ENCODE data around the gene ACVR1.
A peak's percentile ranks its signal among the peaks of the same experiment; 100 is the strongest.

The ACVR1 gene

DNA sequence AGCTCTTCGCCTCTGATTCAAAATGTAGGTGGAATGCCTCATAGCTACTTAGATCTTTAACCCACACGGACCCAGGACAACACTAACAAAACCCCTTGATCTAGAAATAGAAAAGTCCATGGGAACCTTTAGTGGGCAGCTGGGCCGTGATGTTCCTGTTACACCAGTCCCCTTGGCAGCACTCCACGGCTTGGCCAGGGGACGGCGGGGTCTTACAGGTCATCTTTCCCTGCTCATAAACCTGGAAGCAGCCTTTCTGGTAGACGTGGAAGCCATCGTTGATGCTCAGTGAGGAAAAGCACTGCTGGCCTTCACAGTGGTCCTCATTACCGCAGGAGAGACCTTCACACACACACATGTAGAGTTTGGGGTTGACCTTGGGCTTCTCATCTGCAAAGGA, 95.9 kb downstream of the ACVR1 start:
- H3K27ac ChIP-seq (ENCODE audit: insufficient read depth, low read depth, low read length, poor library complexity, severe bottlenecking) = no peak overlapping the region
- H3K9me3 ChIP-seq (ENCODE audit: control insufficient read depth, low read length) = no peaks in the 10 kb centered on the region
- H3K4me1 ChIP-seq (ENCODE audit: control insufficient read depth, insufficient read depth, low read length) = peaks cover 2% of the 10 kb centered on the region
- no peak overlapping the region for H3K4me3 ChIP-seq (ENCODE audit: insufficient read depth, low read depth, low read length)
- WGBS, 2 experiments = 80 to 83% methylated on average over 8 to 9 of the region's 9 CpGs
- peaks cover 5% of the 10 kb centered on the region for H3K36me3 ChIP-seq (ENCODE audit: control insufficient read depth, insufficient read depth, low read length)
- H3K27me3 ChIP-seq (ENCODE audit: control insufficient read depth, insufficient read depth, low read length, poor library complexity, severe bottlenecking) = no peaks in the 10 kb centered on the region

DNA sequence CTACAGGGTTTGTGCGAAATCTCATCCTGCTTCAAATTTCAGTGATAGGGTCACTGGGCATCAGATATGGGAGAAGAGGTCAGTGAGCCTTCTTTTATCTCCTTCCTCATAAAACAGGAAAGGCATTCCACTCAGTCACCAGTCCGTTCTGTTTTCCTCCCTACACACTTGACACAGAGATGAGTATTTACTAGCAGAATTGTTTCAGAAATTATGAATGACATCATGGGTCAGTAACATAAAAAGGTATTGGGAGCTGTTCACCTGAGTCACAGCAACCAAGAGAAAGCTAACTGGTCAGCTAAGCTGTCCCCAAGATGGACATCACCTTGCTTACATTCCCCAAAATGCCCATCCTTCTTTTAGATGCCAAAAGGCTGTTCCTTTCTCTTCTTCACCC, 96.3 kb downstream of the ACVR1 start:
- no peaks in the 10 kb centered on the region for H3K9me3 ChIP-seq (ENCODE audit: control insufficient read depth, low read length)

DNA sequence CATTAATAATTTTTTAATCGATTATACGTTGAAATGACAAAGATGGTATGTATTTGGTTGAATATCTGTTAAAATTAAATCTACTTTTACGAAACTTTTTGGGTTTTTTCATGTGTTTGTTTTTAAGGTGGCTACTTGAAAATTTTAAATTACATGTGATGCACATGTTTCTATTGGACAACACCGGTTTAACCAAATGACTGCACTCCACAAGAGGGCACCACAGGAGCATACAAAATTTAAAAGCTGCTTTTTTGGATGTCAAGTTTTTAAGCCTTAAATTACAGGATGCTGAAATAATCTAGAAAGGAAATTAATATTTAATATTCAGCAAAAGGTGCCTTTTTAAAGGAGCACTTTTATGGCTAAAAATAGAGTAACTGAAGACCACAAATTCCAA, 98.7 kb downstream of the ACVR1 start:
- no peaks in the 10 kb centered on the region for H3K4me1 ChIP-seq (ENCODE audit: control insufficient read depth, insufficient read depth, low read length)
- 82 to 98% methylated on average over 3 to 4 of the region's 4 CpGs for WGBS, 2 experiments
- peaks cover 5% of the 10 kb centered on the region for H3K36me3 ChIP-seq (ENCODE audit: control insufficient read depth, insufficient read depth, low read length)
- H3K9me3 ChIP-seq (ENCODE audit: control insufficient read depth, low read length) = no peaks in the 10 kb centered on the region
- H3K27me3 ChIP-seq (ENCODE audit: control insufficient read depth, insufficient read depth, low read length, poor library complexity, severe bottlenecking) = no peaks in the 10 kb centered on the region
- H3K27ac ChIP-seq (ENCODE audit: insufficient read depth, low read depth, low read length, poor library complexity, severe bottlenecking) = no peak overlapping the region
- H3K4me3 ChIP-seq (ENCODE audit: insufficient read depth, low read depth, low read length) = no peak overlapping the region

More for the DNA sequence above, 96.3 kb downstream of the ACVR1 start:
- H3K4me3 ChIP-seq (ENCODE audit: insufficient read depth, low read depth, low read length) = no peak overlapping the region
- peaks cover 2% of the 10 kb centered on the region for H3K4me1 ChIP-seq (ENCODE audit: control insufficient read depth, insufficient read depth, low read length)
- no peaks in the 10 kb centered on the region for H3K27me3 ChIP-seq (ENCODE audit: control insufficient read depth, insufficient read depth, low read length, poor library complexity, severe bottlenecking)
- H3K27ac ChIP-seq (ENCODE audit: insufficient read depth, low read depth, low read length, poor library complexity, severe bottlenecking) = no peak overlapping the region
- 8 to 50% methylated on average over 1 to 2 of the region's 2 CpGs for WGBS, 2 experiments
- peaks cover 5% of the 10 kb centered on the region for H3K36me3 ChIP-seq (ENCODE audit: control insufficient read depth, insufficient read depth, low read length)

DNA sequence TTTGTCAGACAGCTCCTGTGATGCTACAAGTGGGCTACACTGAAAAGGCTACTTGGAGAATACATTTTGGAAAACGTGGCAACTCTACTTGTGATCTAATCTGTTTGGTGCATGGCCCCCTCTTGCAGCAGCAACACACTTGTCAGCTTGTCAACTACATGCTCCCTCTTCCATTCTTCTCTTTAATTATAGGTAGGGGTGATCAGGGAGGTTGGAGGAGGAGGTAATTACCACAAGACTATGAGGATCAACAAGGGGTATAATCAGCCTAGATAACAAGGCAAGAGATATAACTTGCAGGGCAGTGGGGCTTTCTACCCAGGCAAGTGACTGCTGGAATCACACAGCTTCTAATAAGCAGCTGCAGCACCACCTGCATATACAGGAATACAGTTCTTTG, 104.9 kb downstream of the ACVR1 start:
- Histone ChIP-seq H3K27ac (ENCODE audit: insufficient read depth, low read depth, low read length, poor library complexity, severe bottlenecking) (no peak overlapping the region), H3K4me1 (ENCODE audit: control insufficient read depth, insufficient read depth, low read length) (no peaks in the 10 kb centered on the region), H3K27me3 (ENCODE audit: control insufficient read depth, insufficient read depth, low read length, poor library complexity, severe bottlenecking) (no peaks in the 10 kb centered on the region), H3K36me3 (ENCODE audit: control insufficient read depth, insufficient read depth, low read length) (no peaks in the 10 kb centered on the region), H3K9me3 (ENCODE audit: control insufficient read depth, low read length) (no peaks in the 10 kb centered on the region), H3K4me3 (ENCODE audit: insufficient read depth, low read depth, low read length) (no peak overlapping the region)
- 81 to 100% methylated on average over 1 of the region's 1 CpG for WGBS, 2 experiments

DNA sequence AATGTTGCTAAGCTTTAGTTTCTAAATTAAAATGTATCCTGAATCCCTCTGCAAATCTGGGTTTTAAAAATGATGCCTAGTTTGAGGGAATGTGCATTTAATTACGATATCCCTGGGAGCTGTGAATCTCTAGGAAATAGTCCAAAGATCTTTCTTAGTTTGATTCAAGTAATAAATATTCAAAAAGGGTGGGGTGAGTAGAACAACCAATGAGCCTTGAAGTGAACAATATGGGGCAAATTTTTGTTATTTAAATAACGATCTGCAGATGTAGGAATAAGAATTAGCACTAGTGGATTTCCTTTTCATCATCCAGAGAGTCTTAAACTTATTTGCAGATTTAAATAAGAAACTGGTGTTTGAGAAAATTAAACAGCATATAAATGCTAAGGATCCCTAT, 106.3 kb downstream of the ACVR1 start:
- no peaks in the 10 kb centered on the region for H3K9me3 ChIP-seq (ENCODE audit: control insufficient read depth, low read length)
- H3K27me3 ChIP-seq (ENCODE audit: control insufficient read depth, insufficient read depth, low read length, poor library complexity, severe bottlenecking) = no peaks in the 10 kb centered on the region
- no peaks in the 10 kb centered on the region for H3K4me1 ChIP-seq (ENCODE audit: control insufficient read depth, insufficient read depth, low read length)
- H3K36me3 ChIP-seq (ENCODE audit: control insufficient read depth, insufficient read depth, low read length) = no peaks in the 10 kb centered on the region
- H3K4me3 ChIP-seq (ENCODE audit: insufficient read depth, low read depth, low read length) = no peak overlapping the region
- no peak overlapping the region for H3K27ac ChIP-seq (ENCODE audit: insufficient read depth, low read depth, low read length, poor library complexity, severe bottlenecking)
- WGBS, 2 experiments = 94 to 96% methylated on average over 2 of the region's 2 CpGs

DNA sequence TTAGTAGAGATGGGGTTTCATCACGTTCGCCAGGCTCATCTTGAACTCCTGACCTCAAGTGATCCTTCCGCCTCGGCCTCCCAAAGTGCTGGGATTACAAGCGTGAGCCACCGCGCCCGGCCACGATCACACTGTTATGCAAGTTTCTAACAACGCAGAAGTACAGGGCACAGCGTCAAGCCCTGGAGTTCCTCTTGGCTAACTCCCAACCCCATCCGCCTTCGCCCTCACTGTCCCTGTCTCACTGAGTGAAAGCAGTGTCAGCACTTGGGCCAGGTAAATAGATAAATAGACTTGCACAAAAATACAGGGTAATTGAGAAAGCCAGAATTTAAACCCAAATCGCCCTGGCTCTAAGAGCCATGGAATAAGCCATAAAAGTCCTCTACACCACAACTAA, 111.7 kb downstream of the ACVR1 start:
- Histone ChIP-seq H3K36me3 (ENCODE audit: control insufficient read depth, insufficient read depth, low read length) (no peaks in the 10 kb centered on the region), H3K9me3 (ENCODE audit: control insufficient read depth, low read length) (no peaks in the 10 kb centered on the region), H3K27me3 (ENCODE audit: control insufficient read depth, insufficient read depth, low read length, poor library complexity, severe bottlenecking) (no peaks in the 10 kb centered on the region), H3K4me1 (ENCODE audit: control insufficient read depth, insufficient read depth, low read length) (no peaks in the 10 kb centered on the region), H3K4me3 (ENCODE audit: insufficient read depth, low read depth, low read length) (no peak overlapping the region), H3K27ac (ENCODE audit: insufficient read depth, low read depth, low read length, poor library complexity, severe bottlenecking) (no peak overlapping the region)
- WGBS, 2 experiments = 94 to 95% methylated on average over 14 of the region's 14 CpGs

DNA sequence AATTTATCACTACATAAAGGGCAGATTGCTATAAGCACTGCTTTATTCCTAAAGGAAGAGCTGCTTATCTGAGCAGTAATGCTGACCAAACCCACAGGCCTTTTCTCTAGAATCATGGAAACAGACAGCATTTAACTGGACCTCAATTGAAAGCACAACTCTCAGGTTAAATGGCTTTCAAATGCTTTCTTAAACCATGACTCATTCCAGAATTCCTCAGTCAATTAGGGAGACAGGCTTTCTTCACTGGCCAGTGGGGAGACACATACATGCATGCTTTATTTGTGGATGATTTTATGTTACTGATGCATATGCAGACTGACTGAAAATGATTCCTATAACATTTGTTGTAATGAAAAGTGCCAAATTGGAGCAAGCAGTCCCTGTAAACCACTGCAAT, 114.6 kb downstream of the ACVR1 start:
- no peaks in the 10 kb centered on the region for H3K27me3 ChIP-seq (ENCODE audit: control insufficient read depth, insufficient read depth, low read length, poor library complexity, severe bottlenecking)
- peak overlapping the region; percentile 40 for H3K27ac ChIP-seq (ENCODE audit: insufficient read depth, low read depth, low read length, poor library complexity, severe bottlenecking)
- H3K4me3 ChIP-seq (ENCODE audit: insufficient read depth, low read depth, low read length) = no peak overlapping the region
- no peaks in the 10 kb centered on the region for H3K9me3 ChIP-seq (ENCODE audit: control insufficient read depth, low read length)
- H3K36me3 ChIP-seq (ENCODE audit: control insufficient read depth, insufficient read depth, low read length) = no peaks in the 10 kb centered on the region
- H3K4me1 ChIP-seq (ENCODE audit: control insufficient read depth, insufficient read depth, low read length) = no peaks in the 10 kb centered on the region

DNA sequence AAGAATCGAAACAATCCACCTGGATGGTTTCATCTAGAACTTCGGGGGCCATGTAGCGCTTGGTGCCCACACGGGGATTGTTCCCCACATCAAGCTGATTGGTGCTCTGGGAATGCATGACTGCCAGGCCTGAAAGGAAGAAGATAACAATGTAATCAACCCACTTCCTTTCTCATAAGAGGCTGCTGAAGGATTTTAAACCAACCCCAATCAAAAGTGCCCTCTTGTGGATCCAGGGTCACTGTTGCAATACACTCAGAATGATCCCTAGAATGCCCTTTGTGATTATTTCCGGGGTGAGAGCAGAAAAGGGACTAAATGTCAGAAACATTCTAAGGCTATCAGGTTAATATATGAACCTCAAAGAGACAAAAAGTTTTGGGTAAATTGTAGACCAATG, 115.2 kb downstream of the ACVR1 start:
- Histone ChIP-seq H3K27me3 (ENCODE audit: control insufficient read depth, insufficient read depth, low read length, poor library complexity, severe bottlenecking) (no peaks in the 10 kb centered on the region), H3K9me3 (ENCODE audit: control insufficient read depth, low read length) (no peaks in the 10 kb centered on the region), H3K4me1 (ENCODE audit: control insufficient read depth, insufficient read depth, low read length) (no peaks in the 10 kb centered on the region), H3K4me3 (ENCODE audit: insufficient read depth, low read depth, low read length) (no peak overlapping the region), H3K27ac (ENCODE audit: insufficient read depth, low read depth, low read length, poor library complexity, severe bottlenecking) (peak overlapping the region; percentile 40), H3K36me3 (ENCODE audit: control insufficient read depth, insufficient read depth, low read length) (no peaks in the 10 kb centered on the region)
- 94 to 95% methylated on average over 5 of the region's 5 CpGs for WGBS, 2 experiments

DNA sequence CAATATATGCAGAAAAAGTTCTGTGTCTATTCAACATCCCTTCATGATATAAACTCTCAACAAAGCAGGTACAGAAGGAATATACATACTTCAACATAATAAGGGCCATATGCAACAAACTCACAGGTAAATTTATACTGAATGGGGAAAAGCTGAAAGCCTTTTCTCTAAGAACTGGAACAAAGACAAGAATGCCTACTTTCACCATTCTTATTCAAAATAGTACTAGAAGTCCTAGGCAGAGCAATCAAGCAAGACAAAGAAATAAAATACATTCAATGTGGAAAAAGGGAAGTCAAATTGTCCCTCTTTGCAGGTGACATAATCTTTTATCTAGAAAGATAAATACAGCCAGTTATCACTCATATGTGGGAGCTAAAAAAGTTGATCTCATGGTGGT, 116.3 kb downstream of the ACVR1 start:
- no peaks in the 10 kb centered on the region for H3K9me3 ChIP-seq (ENCODE audit: control insufficient read depth, low read length)
- no peaks in the 10 kb centered on the region for H3K36me3 ChIP-seq (ENCODE audit: control insufficient read depth, insufficient read depth, low read length)
- H3K27ac ChIP-seq (ENCODE audit: insufficient read depth, low read depth, low read length, poor library complexity, severe bottlenecking) = no peak overlapping the region
- no peaks in the 10 kb centered on the region for H3K27me3 ChIP-seq (ENCODE audit: control insufficient read depth, insufficient read depth, low read length, poor library complexity, severe bottlenecking)
- H3K4me3 ChIP-seq (ENCODE audit: insufficient read depth, low read depth, low read length) = no peak overlapping the region
- H3K4me1 ChIP-seq (ENCODE audit: control insufficient read depth, insufficient read depth, low read length) = no peaks in the 10 kb centered on the region

DNA sequence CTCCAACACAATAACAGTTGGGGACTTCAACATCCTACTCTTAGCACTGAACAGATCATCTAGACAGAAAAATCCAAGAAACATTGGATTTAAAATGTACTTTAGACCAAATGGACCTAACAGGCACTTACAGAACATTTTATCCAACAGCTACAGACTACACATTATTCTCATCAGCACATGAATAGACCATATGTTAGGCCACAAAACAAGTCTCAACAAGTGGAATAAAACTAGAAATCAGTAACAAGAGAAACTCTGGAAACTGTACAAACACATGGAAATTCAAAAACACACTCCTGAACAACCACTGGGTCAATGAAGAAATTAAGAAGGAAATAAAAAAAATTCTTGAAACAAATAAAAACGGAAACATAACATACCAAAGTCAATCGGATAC, 117.5 kb downstream of the ACVR1 start:
- Histone ChIP-seq H3K27ac (ENCODE audit: insufficient read depth, low read depth, low read length, poor library complexity, severe bottlenecking) (no peak overlapping the region), H3K9me3 (ENCODE audit: control insufficient read depth, low read length) (no peaks in the 10 kb centered on the region), H3K4me1 (ENCODE audit: control insufficient read depth, insufficient read depth, low read length) (no peaks in the 10 kb centered on the region), H3K4me3 (ENCODE audit: insufficient read depth, low read depth, low read length) (no peak overlapping the region), H3K27me3 (ENCODE audit: control insufficient read depth, insufficient read depth, low read length, poor library complexity, severe bottlenecking) (no peaks in the 10 kb centered on the region), H3K36me3 (ENCODE audit: control insufficient read depth, insufficient read depth, low read length) (no peaks in the 10 kb centered on the region)
- WGBS, 2 experiments = 88% methylated on average over 2 of the region's 2 CpGs; no CpG with 5 or more reads in 1 of the 2 experiments

DNA sequence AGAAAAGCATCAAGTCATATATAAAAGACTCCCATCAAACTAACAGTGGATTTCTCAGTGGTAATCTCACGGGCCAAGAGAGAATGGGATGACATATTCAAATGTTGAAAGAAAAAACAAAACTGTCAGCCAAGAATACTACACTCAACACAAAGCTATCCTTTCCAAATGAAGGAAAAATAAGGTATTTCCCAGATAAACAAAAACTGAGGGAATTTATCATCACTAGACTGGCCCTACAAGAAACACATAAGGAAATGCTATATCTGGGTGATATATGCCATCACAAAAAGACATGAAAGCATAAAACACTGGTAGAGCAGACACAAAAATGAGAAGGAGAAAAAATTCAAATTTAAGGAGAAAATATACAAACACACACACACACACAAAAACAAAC, 118.6 kb downstream of the ACVR1 start:
- WGBS, 2 experiments = 92% methylated on average over 1 of the region's 1 CpG; no CpG with 5 or more reads in 1 of the 2 experiments

More for the DNA sequence above, 118.6 kb downstream of the ACVR1 start:
- H3K4me1 ChIP-seq (ENCODE audit: control insufficient read depth, insufficient read depth, low read length) = no peaks in the 10 kb centered on the region
- H3K4me3 ChIP-seq (ENCODE audit: insufficient read depth, low read depth, low read length) = no peak overlapping the region
- H3K27me3 ChIP-seq (ENCODE audit: control insufficient read depth, insufficient read depth, low read length, poor library complexity, severe bottlenecking) = no peaks in the 10 kb centered on the region
- H3K9me3 ChIP-seq (ENCODE audit: control insufficient read depth, low read length) = no peaks in the 10 kb centered on the region
- no peak overlapping the region for H3K27ac ChIP-seq (ENCODE audit: insufficient read depth, low read depth, low read length, poor library complexity, severe bottlenecking)
- H3K36me3 ChIP-seq (ENCODE audit: control insufficient read depth, insufficient read depth, low read length) = no peaks in the 10 kb centered on the region
